ENCODE results near the gene PACSIN2. TPM values are rescaled to one million over a fixed set of nuclear protein-coding genes. Genes with fewer than 3 reads are reported as not detected.
A peak's percentile ranks its signal among the peaks of the same experiment; 100 is the strongest.

The PACSIN2 gene
- total RNA-seq, 1 donor from 2014 or later = 93.7 TPM

- H3K9me3 Mint-ChIP-seq (ENCODE audit: unreplicated experiment) = no peaks in the 10 kb centered on the region
- DNase-seq (ENCODE audit: low spot score) = no peak
- peaks cover 20% of the 10 kb centered on the region for H3K36me3 Mint-ChIP-seq (ENCODE audit: low read depth, unreplicated experiment)
- peaks cover 61% of the 10 kb centered on the region for H3K4me1 Mint-ChIP-seq (ENCODE audit: unreplicated experiment)
- TF ChIP-seq, protein P1, sequence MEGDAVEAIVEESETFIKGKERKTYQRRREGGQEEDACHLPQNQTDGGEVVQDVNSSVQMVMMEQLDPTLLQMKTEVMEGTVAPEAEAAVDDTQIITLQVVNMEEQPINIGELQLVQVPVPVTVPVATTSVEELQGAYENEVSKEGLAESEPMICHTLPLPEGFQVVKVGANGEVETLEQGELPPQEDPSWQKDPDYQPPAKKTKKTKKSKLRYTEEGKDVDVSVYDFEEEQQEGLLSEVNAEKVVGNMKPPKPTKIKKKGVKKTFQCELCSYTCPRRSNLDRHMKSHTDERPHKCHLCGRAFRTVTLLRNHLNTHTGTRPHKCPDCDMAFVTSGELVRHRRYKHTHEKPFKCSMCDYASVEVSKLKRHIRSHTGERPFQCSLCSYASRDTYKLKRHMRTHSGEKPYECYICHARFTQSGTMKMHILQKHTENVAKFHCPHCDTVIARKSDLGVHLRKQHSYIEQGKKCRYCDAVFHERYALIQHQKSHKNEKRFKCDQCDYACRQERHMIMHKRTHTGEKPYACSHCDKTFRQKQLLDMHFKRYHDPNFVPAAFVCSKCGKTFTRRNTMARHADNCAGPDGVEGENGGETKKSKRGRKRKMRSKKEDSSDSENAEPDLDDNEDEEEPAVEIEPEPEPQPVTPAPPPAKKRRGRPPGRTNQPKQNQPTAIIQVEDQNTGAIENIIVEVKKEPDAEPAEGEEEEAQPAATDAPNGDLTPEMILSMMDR (IDR thresholded peaks at IDR 0.05; ENCODE audit: unreplicated experiment) = no peak
- H3K27me3 Mint-ChIP-seq (ENCODE audit: unreplicated experiment) = peaks cover 16% of the 10 kb centered on the region
- H3K4me3 Mint-ChIP-seq (ENCODE audit: unreplicated experiment) = no peak overlapping the region
- no peak overlapping the region for H3K27ac Mint-ChIP-seq (ENCODE audit: unreplicated experiment)
Observed at GRCh38 chr22:42950281-42950680, 64.7 kb downstream of the PACSIN2 start.

DNA sequence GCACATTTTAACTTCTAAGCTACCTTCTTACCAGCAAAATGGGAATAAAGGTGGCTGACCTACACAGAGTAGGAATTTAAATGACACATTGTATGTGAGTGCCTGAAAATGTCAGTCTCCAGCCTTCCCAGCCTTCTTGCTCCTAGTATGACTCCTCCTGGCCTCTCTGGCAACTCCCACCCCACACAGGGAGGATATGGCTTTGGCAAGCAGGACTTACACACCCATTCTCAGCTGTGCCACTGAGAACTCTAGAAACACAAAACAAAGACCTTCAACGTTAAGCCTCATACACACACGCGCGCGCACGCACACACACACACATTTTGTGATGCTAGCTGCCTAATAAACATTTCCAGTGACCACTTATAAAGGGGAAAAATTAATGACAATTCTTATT is 65.8 kb downstream of the PACSIN2 start:
- Mint-ChIP-seq H3K27ac (ENCODE audit: unreplicated experiment) (no peak overlapping the region), H3K4me3 (ENCODE audit: unreplicated experiment) (no peak overlapping the region), H3K27me3 (ENCODE audit: unreplicated experiment) (peaks cover 17% of the 10 kb centered on the region), H3K36me3 (ENCODE audit: low read depth, unreplicated experiment) (peaks cover 19% of the 10 kb centered on the region), H3K9me3 (ENCODE audit: unreplicated experiment) (no peaks in the 10 kb centered on the region), H3K4me1 (ENCODE audit: unreplicated experiment) (peaks cover 61% of the 10 kb centered on the region)
- DNase-seq (ENCODE audit: low spot score) = no peak
- TF ChIP-seq, protein P1 (IDR thresholded peaks at IDR 0.05; ENCODE audit: unreplicated experiment) = no peak

DNA sequence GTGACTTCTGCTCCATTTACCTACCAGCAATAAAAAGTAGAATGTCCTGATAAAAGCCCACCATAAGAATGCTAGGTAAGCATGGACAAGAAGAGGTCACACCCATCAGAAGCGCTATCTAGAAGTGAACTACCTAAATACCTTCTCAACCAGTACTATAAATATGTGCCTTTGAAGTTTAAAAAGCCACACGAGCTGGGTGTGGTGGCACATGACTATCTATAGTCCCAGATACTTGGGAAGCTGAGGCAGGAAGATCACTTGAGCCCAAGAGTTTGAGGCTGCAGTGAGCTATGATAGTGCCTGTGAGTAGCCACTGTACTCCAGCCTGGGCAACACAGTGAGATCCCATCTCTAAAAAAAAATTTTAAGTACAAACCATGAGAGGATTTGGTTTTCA is 66.7 kb downstream of the PACSIN2 start:
- Mint-ChIP-seq H3K36me3 (ENCODE audit: low read depth, unreplicated experiment) (peaks cover 19% of the 10 kb centered on the region), H3K4me1 (ENCODE audit: unreplicated experiment) (peaks cover 57% of the 10 kb centered on the region), H3K4me3 (ENCODE audit: unreplicated experiment) (no peak overlapping the region), H3K27me3 (ENCODE audit: unreplicated experiment) (peaks cover 16% of the 10 kb centered on the region), H3K27ac (ENCODE audit: unreplicated experiment) (no peak overlapping the region), H3K9me3 (ENCODE audit: unreplicated experiment) (no peaks in the 10 kb centered on the region)
- TF ChIP-seq, protein P1 (IDR thresholded peaks at IDR 0.05; ENCODE audit: unreplicated experiment) = no peak
- no peak for DNase-seq (ENCODE audit: low spot score)

- TF ChIP-seq, protein P1 (IDR thresholded peaks at IDR 0.05; ENCODE audit: unreplicated experiment) = no peak
- H3K9me3 Mint-ChIP-seq (ENCODE audit: unreplicated experiment) = no peaks in the 10 kb centered on the region
- peak overlapping the region; percentile 73 for H3K4me3 Mint-ChIP-seq (ENCODE audit: unreplicated experiment)
- H3K36me3 Mint-ChIP-seq (ENCODE audit: low read depth, unreplicated experiment) = peaks cover 19% of the 10 kb centered on the region
- H3K27ac Mint-ChIP-seq (ENCODE audit: unreplicated experiment) = peak overlapping the region; percentile 68
- H3K4me1 Mint-ChIP-seq (ENCODE audit: unreplicated experiment) = peaks cover 55% of the 10 kb centered on the region
- H3K27me3 Mint-ChIP-seq (ENCODE audit: unreplicated experiment) = peaks cover 15% of the 10 kb centered on the region
- no peak for DNase-seq (ENCODE audit: low spot score)
Observed at GRCh38 chr22:42947211-42947990, 67.5 kb downstream of the PACSIN2 start.

GRCh38 chr22:42946546-42947198 is 68.3 kb downstream of the PACSIN2 start:
- TF ChIP-seq, protein P1 (IDR thresholded peaks at IDR 0.05; ENCODE audit: unreplicated experiment) = no peak
- Mint-ChIP-seq H3K27me3 (ENCODE audit: unreplicated experiment) (peaks cover 12% of the 10 kb centered on the region), H3K4me1 (ENCODE audit: unreplicated experiment) (peaks cover 51% of the 10 kb centered on the region), H3K9me3 (ENCODE audit: unreplicated experiment) (no peaks in the 10 kb centered on the region), H3K4me3 (ENCODE audit: unreplicated experiment) (peak overlapping the region; percentile 73), H3K36me3 (ENCODE audit: low read depth, unreplicated experiment) (peaks cover 19% of the 10 kb centered on the region), H3K27ac (ENCODE audit: unreplicated experiment) (peak overlapping the region; percentile 68)
- DNase-seq (ENCODE audit: low spot score) = no peak

All from endothelial cell (in vitro differentiated cells).